Cardiac muscle cell (in vitro differentiated cells and primary cell): Measurements from ENCODE around the gene SRSF1. TPM values are rescaled to one million over a fixed set of nuclear protein-coding genes. Genes with fewer than 3 reads are reported as not detected.
"Not testable (repeated sequence)": the region's sequence is repeated elsewhere in the genome, so short reads cannot be mapped to it uniquely, and the experiment has no call there.

Source experiments
- DNase-seq, 2 donors: peaks; one replicate each; pipeline versions ENCODE4 v3.0.0 to v3.0.0-alpha.2; 2010 to 2017; ENCODE audit warnings: low read depth in 1 of 2, low spot score in 1 of 2
- H3K27ac ChIP-seq: fragments of 200-600 bp; sonication (generic); 2 replicates; pipeline ENCODE4 v1.5.1; 2016
- H3K27me3 ChIP-seq: fragments of 200-600 bp; sonication (generic); 2 replicates; pipeline ENCODE4 v1.6.0; 2016; ENCODE audit warnings: control low read depth
- H3K36me3 ChIP-seq: fragments of 200-600 bp; sonication (generic); 2 replicates; pipeline ENCODE4 v1.5.1; 2016; ENCODE audit warnings: control low read depth
- H3K4me1 ChIP-seq: fragments of 200-600 bp; sonication (generic); 2 replicates; pipeline ENCODE4 v1.8.1; 2017; ENCODE audit warnings: low read depth, mild to moderate bottlenecking, mixed run types
- H3K4me3 ChIP-seq: fragments of 200-600 bp; sonication (generic); 2 replicates; pipeline ENCODE4 v1.5.1; 2016; ENCODE audit warnings: mild to moderate bottlenecking
- H3K9me3 ChIP-seq: fragments of 200-600 bp; sonication (generic); 2 replicates; pipeline ENCODE4 v1.5.1; 2017; ENCODE audit warnings: low read depth, mild to moderate bottlenecking, control low read depth
- CTCF ChIP-seq: IDR thresholded peaks from 2 replicates; pipeline ENCODE4 v1.5.1; 2012; ENCODE audit warnings: low read depth, mild to moderate bottlenecking, low read length
- polyA plus RNA-seq: library from polyadenylated mRNA; unstranded; fragments of >200 nt; fragmentation: Nextera tagmentation; extraction: Ambion mirVana; gene quantifications from 2 replicates; pipeline ENCODE4 v1.2.1, GENCODE V29; 2016
- total RNA-seq: library from RNA; depleted of rRNA; stranded (reverse); fragments of >200 nt; gene quantifications from 2 replicates; pipeline ENCODE4 v1.2.3, GENCODE V29; 2016

SRSF1 gene
- total and polyA plus RNA-seq, 2 experiments from 2014 or later = 146 to 209 TPM

GRCh38 chr17:57963149-57963511 is 43.9 kb downstream of the SRSF1 start:
- TF ChIP-seq CTCF = no peak
- no peak for DNase-seq
- Histone ChIP-seq H3K27ac (no peak overlapping the region), H3K4me1 (no peaks in the 10 kb centered on the region), H3K9me3 (no peaks in the 10 kb centered on the region), H3K4me3 (no peak overlapping the region), H3K36me3 (no peaks in the 10 kb centered on the region), H3K27me3 (no peaks in the 10 kb centered on the region)

- H3K4me3 ChIP-seq = no peak overlapping the region
- H3K36me3 ChIP-seq = no peaks in the 10 kb centered on the region
- no peaks in the 10 kb centered on the region for H3K9me3 ChIP-seq
- no peak overlapping the region for H3K27ac ChIP-seq
- DNase-seq = no peak
- no peaks in the 10 kb centered on the region for H3K4me1 ChIP-seq
- no peaks in the 10 kb centered on the region for H3K27me3 ChIP-seq
- no peak for TF ChIP-seq CTCF
These were observed 44.5 kb downstream of the SRSF1 start for GRCh38 chr17:57962279-57963148.

GRCh38 chr17:57959929-57960328 is 47.1 kb downstream of the SRSF1 start:
- peaks cover 6% of the 10 kb centered on the region for H3K4me1 ChIP-seq
- H3K9me3 ChIP-seq = no peaks in the 10 kb centered on the region
- TF ChIP-seq CTCF = no peak
- peaks cover 13% of the 10 kb centered on the region for H3K27me3 ChIP-seq
- no peaks in the 10 kb centered on the region for H3K36me3 ChIP-seq
- H3K4me3 ChIP-seq = no peak overlapping the region
- no peak for DNase-seq
- H3K27ac ChIP-seq = no peak overlapping the region

- peaks cover 13% of the 10 kb centered on the region for H3K27me3 ChIP-seq
- H3K9me3 ChIP-seq, H3K4me3 ChIP-seq, H3K36me3 ChIP-seq, DNase-seq, H3K27ac ChIP-seq, H3K4me1 ChIP-seq: not testable (repeated sequence)
These were observed 48.7 kb downstream of the SRSF1 start for GRCh38 chr17:57958391-57958790.

GRCh38 chr17:57957886-57958285 is 49.2 kb downstream of the SRSF1 start:
- Histone ChIP-seq H3K27ac (no peak overlapping the region), H3K36me3 (no peaks in the 10 kb centered on the region), H3K4me3 (no peak overlapping the region), H3K4me1 (peaks cover 6% of the 10 kb centered on the region), H3K9me3 (no peaks in the 10 kb centered on the region), H3K27me3 (peaks cover 13% of the 10 kb centered on the region)
- no peak for TF ChIP-seq CTCF
- no peak for DNase-seq

GRCh38 chr17:57957120-57957850 is 49.8 kb downstream of the SRSF1 start:
- peaks cover 6% of the 10 kb centered on the region for H3K4me1 ChIP-seq
- H3K9me3 ChIP-seq = no peaks in the 10 kb centered on the region
- H3K36me3 ChIP-seq = no peaks in the 10 kb centered on the region
- H3K4me3 ChIP-seq = no peak overlapping the region
- peaks cover 13% of the 10 kb centered on the region for H3K27me3 ChIP-seq
- no peak overlapping the region for H3K27ac ChIP-seq
- TF ChIP-seq CTCF = no peak
- no peak for DNase-seq
